T47D (cell line): ENCODE results near the gene PHACTR1.

Source experiments
- DNase-seq, 2 experiments: peaks; one replicate each; pipeline versions ENCODE4 v3.0.0 to v3.0.0-alpha.2; 2011 to 2012; ENCODE audit warnings: low read depth in 1 of 2, low spot score in 1 of 2
- JUND ChIP-seq: IDR thresholded peaks from 2 replicates; pipeline ENCODE4 v1.6.1; 2012; ENCODE audit warnings: low read depth
- in situ Hi-C: cut with HindIII; loops from 2 replicates; pipeline ENCODE4 v1.10.0; 2016; ENCODE audit warnings: low sequenced_read_pairs, low pct_unique_long_range_greater_than_20kb

Gene PHACTR1

GRCh38 chr6:13058051-13058450, 341.5 kb downstream of the PHACTR1 start:
- TF ChIP-seq JUND = no peak
- in situ Hi-C loops = no loop called here
- DNase-seq = no peak

- TF ChIP-seq JUND = no peak
- in situ Hi-C loops = no loop called here
- DNase-seq = no peak
These were observed 342.5 kb downstream of the PHACTR1 start for GRCh38 chr6:13059026-13059425.

GRCh38 chr6:13063300-13063918, 346.8 kb downstream of the PHACTR1 start:
- TF ChIP-seq JUND = no peak
- DNase-seq = no peak
- in situ Hi-C loops = no loop called here

GRCh38 chr6:13065581-13065980, 349.0 kb downstream of the PHACTR1 start:
- no peak for DNase-seq
- TF ChIP-seq JUND = no peak
- in situ Hi-C loops = no loop called here

- DNase-seq = no peak
- no peak for TF ChIP-seq JUND
- in situ Hi-C loops = no loop called here
These were observed 349.5 kb downstream of the PHACTR1 start for GRCh38 chr6:13066050-13066449.

- in situ Hi-C loops = no loop called here
- TF ChIP-seq JUND = no peak
- DNase-seq = no peak
These were observed 350.3 kb downstream of the PHACTR1 start for GRCh38 chr6:13066820-13067219.

GRCh38 chr6:13068586-13069210, 352.1 kb downstream of the PHACTR1 start:
- no peak for TF ChIP-seq JUND
- in situ Hi-C loops = no loop called here
- no peak for DNase-seq

- TF ChIP-seq JUND = no peak
- DNase-seq = no peak
- in situ Hi-C loops = no loop called here
These were observed 355.2 kb downstream of the PHACTR1 start for GRCh38 chr6:13071550-13072345.

GRCh38 chr6:13072686-13073347, 356.2 kb downstream of the PHACTR1 start:
- no peak for TF ChIP-seq JUND
- in situ Hi-C loops = no loop called here
- DNase-seq = no peak

GRCh38 chr6:13074415-13075140, 358.0 kb downstream of the PHACTR1 start:
- in situ Hi-C loops = no loop called here
- TF ChIP-seq JUND = no peak
- no peak for DNase-seq

GRCh38 chr6:13075141-13075845, 358.7 kb downstream of the PHACTR1 start:
- no peak for DNase-seq
- in situ Hi-C loops = no loop called here
- TF ChIP-seq JUND = no peak

- in situ Hi-C loops = no loop called here
- DNase-seq = no peak
- no peak for TF ChIP-seq JUND
These were observed 360.0 kb downstream of the PHACTR1 start for GRCh38 chr6:13076575-13076974.
